HG03575 (cell line): ENCODE data around the gene KRT82.

Experiments
- ATAC-seq: cut with Tn5 transposase; IDR thresholded peaks from one replicate; pipeline ENCODE4 v1.9.1; 2021; ENCODE audit not compliant: unreplicated experiment, insufficient number of reproducible peaks, low FRiP score; ENCODE audit errors: extremely low read depth

KRT82 gene

GRCh38 chr12:52392465-52393007 lies 13.6 kb downstream of the KRT82 start:
- no peak for ATAC-seq

- ATAC-seq: no peak
Measured at GRCh38 chr12:52391618-52392002, 14.5 kb downstream of the KRT82 start.

GRCh38 chr12:52390739-52391617 lies 15.2 kb downstream of the KRT82 start:
- ATAC-seq: no peak

- ATAC-seq: no peak
Measured at GRCh38 chr12:52389313-52390207, 16.6 kb downstream of the KRT82 start.

GRCh38 chr12:52387859-52388258 lies 18.3 kb downstream of the KRT82 start:
- no peak for ATAC-seq

GRCh38 chr12:52385226-52385702 lies 20.9 kb downstream of the KRT82 start, which contains the start of gene KRT84:
Gene KRT84 (minus strand): TSS chr12:52385652. CDS start chr12:52385585, 67 bp downstream.
- no peak for ATAC-seq

- ATAC-seq: no peak
Measured at GRCh38 chr12:52383331-52383730, 22.8 kb downstream of the KRT82 start.

GRCh38 chr12:52382854-52383253 lies 23.3 kb downstream of the KRT82 start:
- no peak for ATAC-seq

GRCh38 chr12:52381206-52381605 lies 24.9 kb downstream of the KRT82 start:
- no peak for ATAC-seq

- no peak for ATAC-seq
Measured at GRCh38 chr12:52380271-52380694, 25.9 kb downstream of the KRT82 start.

- ATAC-seq: no peak
Measured at GRCh38 chr12:52379536-52379935, 26.6 kb downstream of the KRT82 start.

GRCh38 chr12:52378091-52378490 lies 28.0 kb downstream of the KRT82 start:
- ATAC-seq: no peak

GRCh38 chr12:52377266-52377665 lies 28.9 kb downstream of the KRT82 start:
- no peak for ATAC-seq

GRCh38 chr12:52372216-52373154 lies 33.6 kb downstream of the KRT82 start:
- ATAC-seq: no peak

- no peak for ATAC-seq
Measured at GRCh38 chr12:52371716-52372115, 34.4 kb downstream of the KRT82 start.

- ATAC-seq: no peak
Measured at GRCh38 chr12:52370926-52371608, 35.1 kb downstream of the KRT82 start.

GRCh38 chr12:52369809-52370208 lies 36.3 kb downstream of the KRT82 start:
- ATAC-seq: no peak

- no peak for ATAC-seq
Measured at GRCh38 chr12:52369211-52369610, 36.9 kb downstream of the KRT82 start.
